Measurements from ENCODE around the gene ACRBP. TPM values are rescaled to one million over a fixed set of nuclear protein-coding genes. Genes with fewer than 3 reads are reported as not detected.

Gene ACRBP
- total RNA-seq, 1 experiment from 2014 or later = 0.54 TPM

DNA sequence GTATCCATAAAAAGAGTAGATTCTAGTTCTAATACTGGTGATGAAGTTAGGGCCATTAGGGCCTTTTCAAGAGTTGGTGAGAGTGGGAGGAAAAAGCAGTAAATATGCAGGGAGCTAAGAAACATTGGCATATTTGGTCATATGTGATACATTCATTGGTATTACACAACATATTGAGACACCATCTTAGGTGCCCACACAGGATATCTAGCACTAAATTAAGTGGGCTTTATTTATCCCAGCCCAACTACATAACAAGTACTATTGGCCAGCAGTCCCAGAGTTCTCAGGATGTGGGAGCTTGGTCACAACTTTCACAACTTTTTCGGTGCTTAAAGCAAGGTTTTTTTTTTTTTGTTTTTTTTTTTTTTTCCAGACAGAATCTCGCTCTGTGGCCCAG is 17.7 kb upstream of the ACRBP start:
- intact Hi-C loops (cut with micrococcal nuclease; ENCODE audit: unreplicated experiment) = no loop called here
- Histone ChIP-seq H3K4me1 (ENCODE audit: control insufficient read depth, insufficient read depth, low read length) (peaks cover 4% of the 10 kb centered on the region; the same call in 1 of the 2 replicates), H3K27ac (ENCODE audit: low read length) (no peak overlapping the region; the same call in 1 of the 2 replicates), H3K4me3 (ENCODE audit: low read depth in 2 of 2, low read length in 2 of 2) (no peak overlapping the region), H3K9me3 (ENCODE audit: control insufficient read depth, insufficient read depth, low read depth, low read length) (no peaks in the 10 kb centered on the region), H3K36me3 (ENCODE audit: control insufficient read depth, insufficient read depth, low read length) (peaks cover 8% of the 10 kb centered on the region), H3K27me3 (ENCODE audit: control insufficient read depth, insufficient read depth, low read length) (no peaks in the 10 kb centered on the region)
- CTCF ChIA-PET = interaction anchor here (0.7 kb wide), 1 partner anchor 115 kb away, joined by 5 read pairs; no protein-coding TSS in a partner anchor
- BruUV-seq (replicated peaks) = no TSS peak
- TF ChIP-seq SIN3A (IDR thresholded peaks at IDR 0.05; ENCODE audit: borderline replicate concordance, insufficient read depth, low read depth, low read length) = no peak
- no peak for TF ChIP-seq TCF7L2 (IDR thresholded peaks at IDR 0.05; ENCODE audit: low read depth, low read length)
- TF ChIP-seq POLR2AphosphoS5 (IDR thresholded peaks at IDR 0.05; ENCODE audit: low read depth, low read length) = no peak
- TF ChIP-seq REST (IDR thresholded peaks at IDR 0.05; ENCODE audit: insufficient read depth in 1 of 2, low read depth in 2 of 2, low read length in 1 of 2) = no peak
- TF ChIP-seq, protein P1, sequence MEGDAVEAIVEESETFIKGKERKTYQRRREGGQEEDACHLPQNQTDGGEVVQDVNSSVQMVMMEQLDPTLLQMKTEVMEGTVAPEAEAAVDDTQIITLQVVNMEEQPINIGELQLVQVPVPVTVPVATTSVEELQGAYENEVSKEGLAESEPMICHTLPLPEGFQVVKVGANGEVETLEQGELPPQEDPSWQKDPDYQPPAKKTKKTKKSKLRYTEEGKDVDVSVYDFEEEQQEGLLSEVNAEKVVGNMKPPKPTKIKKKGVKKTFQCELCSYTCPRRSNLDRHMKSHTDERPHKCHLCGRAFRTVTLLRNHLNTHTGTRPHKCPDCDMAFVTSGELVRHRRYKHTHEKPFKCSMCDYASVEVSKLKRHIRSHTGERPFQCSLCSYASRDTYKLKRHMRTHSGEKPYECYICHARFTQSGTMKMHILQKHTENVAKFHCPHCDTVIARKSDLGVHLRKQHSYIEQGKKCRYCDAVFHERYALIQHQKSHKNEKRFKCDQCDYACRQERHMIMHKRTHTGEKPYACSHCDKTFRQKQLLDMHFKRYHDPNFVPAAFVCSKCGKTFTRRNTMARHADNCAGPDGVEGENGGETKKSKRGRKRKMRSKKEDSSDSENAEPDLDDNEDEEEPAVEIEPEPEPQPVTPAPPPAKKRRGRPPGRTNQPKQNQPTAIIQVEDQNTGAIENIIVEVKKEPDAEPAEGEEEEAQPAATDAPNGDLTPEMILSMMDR (IDR thresholded peaks at IDR 0.05) = no peak
- no peak for ATAC-seq
- POLR2A ChIA-PET = no interaction called here
- DNase-seq (ENCODE audit: low read depth, low spot score) = no peak
- in situ Hi-C loops (cut with HindIII; ENCODE audit: low pct_unique_long_range_greater_than_20kb, low sequenced_read_pairs) = no loop called here

DNA sequence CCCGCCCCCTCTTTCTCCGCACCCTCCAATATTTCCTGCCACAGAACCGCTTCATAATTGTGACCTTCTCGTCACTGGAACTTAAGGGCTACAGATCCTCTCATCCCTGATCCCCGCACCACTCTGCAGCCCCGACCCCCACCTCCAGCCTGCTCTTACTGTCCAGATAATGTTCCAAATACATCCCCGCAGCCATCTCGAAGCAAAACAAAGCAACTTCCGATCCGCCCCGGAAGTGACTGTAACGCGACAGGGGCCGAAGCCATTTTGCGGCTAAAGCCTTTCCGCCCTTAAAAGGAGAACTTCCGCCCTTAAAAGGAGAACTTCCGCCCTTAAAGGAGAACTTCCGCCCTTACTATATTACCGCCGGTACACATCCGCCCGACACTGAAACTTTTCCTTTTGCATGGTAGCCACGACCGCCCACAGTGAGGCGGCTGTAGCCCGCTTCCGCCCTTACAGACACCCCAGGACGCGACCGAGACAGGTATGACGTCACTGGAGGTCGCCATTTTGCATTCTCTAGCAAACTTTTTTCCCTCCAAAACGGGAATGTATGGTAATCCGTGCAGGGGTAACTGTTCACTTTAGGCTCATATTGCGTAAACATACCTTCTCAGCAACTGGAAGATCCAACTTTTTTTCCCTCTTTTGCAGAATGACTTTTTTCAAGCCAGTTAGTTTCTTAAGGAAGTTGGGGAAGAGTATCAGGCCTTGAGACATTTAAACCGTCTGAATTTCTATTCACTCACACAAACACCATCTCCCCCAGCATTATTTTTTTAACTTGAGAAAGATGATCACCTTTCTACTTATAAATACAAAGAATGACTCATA is 15.9 kb upstream of the ACRBP start, which contains the start of gene ING4:
Gene ING4, minus strand, starts transcription at position 214 of the 837 bp plus-strand sequence. Its CDS starts 18 bp downstream, at position 196.
- peak within 1 kb of the TSS; percentile 86 to 91 for H3K4me3 ChIP-seq (ENCODE audit: low read depth in 2 of 2, low read length in 2 of 2)
- peaks cover 4% of the 10 kb centered on the region; the same call in 1 of the 2 replicates for H3K4me1 ChIP-seq (ENCODE audit: control insufficient read depth, insufficient read depth, low read length)
- peak; percentile 90 for DNase-seq (ENCODE audit: low read depth, low spot score)
- intact Hi-C loops (cut with micrococcal nuclease; ENCODE audit: unreplicated experiment) (no loop called here), in situ Hi-C loops (cut with HindIII; ENCODE audit: low pct_unique_long_range_greater_than_20kb, low sequenced_read_pairs) (no loop called here)
- TF ChIP-seq TCF7L2 (IDR thresholded peaks at IDR 0.05; ENCODE audit: low read depth, low read length) (0 out of 2 replicates have a peak, but pooled peaks have one; percentile 47), POLR2AphosphoS5 (IDR thresholded peaks at IDR 0.05; ENCODE audit: low read depth, low read length) (peak; percentile 52), SIN3A (IDR thresholded peaks at IDR 0.05; ENCODE audit: borderline replicate concordance, insufficient read depth, low read depth, low read length) (no peak)
- no peaks in the 10 kb centered on the region for H3K27me3 ChIP-seq (ENCODE audit: control insufficient read depth, insufficient read depth, low read length)
- CTCF ChIA-PET = interaction anchor here (0.6 kb wide), 1 partner anchor 979 kb away, joined by 3 read pairs; no protein-coding TSS in a partner anchor
- BruUV-seq (replicated peaks) = no TSS peak
- no peaks in the 10 kb centered on the region for H3K9me3 ChIP-seq (ENCODE audit: control insufficient read depth, insufficient read depth, low read depth, low read length)
- peak within 1 kb of the TSS; percentile 89 for H3K27ac ChIP-seq (ENCODE audit: low read length)
- peaks cover 7% of the 10 kb centered on the region for H3K36me3 ChIP-seq (ENCODE audit: control insufficient read depth, insufficient read depth, low read length)
- peak; percentile 100 for ATAC-seq
- POLR2A ChIA-PET = no interaction called here

Measured in Panc1 (cell line).